GM19023 (cell line): ENCODE data around the gene SLC44A3.
"Not testable (repeated sequence)": the region's sequence is repeated elsewhere in the genome, so short reads cannot be mapped to it uniquely, and the experiment has no call there.

Experiments used
- ATAC-seq: cut with Tn5 transposase; IDR thresholded peaks from one replicate; pipeline ENCODE4 v1.9.1; 2021; ENCODE audit warnings: mild to moderate bottlenecking, moderate library complexity; ENCODE audit not compliant: unreplicated experiment

Gene SLC44A3

DNA sequence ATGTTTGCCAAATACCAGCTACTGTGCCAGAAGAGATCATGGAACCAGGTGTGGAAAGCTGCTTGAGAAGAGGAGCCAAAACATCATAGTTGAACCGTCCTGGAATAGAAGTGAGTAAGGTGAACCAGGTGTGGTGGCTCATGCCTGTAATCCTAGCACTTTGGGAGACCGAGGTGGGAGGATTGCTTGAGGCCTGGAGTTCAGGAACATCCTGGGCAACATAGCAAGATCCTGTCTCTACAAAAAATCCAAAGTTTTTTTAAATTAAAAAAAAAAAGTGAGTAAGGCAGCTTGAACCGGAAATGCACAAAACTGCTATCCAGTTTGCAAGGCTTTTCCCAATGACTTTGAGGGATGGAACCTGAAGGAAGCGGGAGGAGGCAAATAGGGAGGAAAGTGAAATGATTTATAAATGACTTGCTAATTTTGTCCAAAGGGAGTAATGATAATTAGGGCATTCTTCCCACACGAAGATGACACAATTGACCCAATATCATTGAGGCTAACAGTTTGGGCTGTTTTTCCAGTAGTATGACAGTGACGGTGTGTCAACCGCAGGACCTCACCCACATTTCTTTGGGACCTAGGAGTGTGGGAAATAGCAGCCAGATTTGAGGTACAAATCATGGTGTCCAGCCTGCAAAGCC, 108.3 kb downstream of the SLC44A3 start:
- ATAC-seq: no peak

DNA sequence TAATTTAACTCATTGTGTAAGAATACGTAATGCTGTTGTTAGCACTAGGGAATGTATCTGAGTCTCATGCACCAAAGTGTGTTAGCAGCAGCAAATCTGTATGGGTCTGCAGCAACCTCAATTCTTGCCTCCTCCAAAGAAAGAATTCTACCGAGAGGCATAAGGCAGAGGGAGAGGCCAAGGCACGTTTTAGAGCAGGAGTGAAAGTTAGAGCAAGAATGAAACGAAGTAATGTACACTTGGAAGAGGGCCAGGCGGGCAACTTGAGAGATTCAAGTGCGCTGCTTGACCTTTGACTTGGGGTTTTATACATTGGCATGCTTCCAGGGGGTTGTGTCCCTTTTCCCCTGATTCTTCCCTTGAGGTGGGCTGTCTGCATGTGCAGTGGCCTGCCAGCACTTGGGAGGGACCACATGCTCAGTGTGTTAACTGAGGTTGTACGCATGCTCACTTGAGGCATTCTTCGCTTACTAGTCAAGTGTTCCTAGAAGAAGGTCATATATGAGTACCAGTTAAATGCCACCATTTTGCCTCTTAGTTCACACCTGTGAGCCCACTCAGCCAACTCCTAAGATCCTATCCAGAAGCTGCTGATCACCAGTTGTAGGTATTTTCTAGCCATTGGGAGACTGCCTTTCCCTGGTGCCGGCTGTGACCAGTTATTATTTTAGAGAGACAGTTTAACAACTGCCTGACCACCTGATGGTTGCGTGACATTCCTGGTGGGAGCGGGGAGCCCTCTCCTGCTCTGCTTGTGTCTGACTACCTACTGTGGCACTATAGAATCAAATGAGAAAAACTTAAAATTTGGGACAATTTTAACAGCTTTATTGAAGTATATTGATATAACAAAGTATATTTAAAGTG, 109.4 kb downstream of the SLC44A3 start:
- no peak for ATAC-seq

DNA sequence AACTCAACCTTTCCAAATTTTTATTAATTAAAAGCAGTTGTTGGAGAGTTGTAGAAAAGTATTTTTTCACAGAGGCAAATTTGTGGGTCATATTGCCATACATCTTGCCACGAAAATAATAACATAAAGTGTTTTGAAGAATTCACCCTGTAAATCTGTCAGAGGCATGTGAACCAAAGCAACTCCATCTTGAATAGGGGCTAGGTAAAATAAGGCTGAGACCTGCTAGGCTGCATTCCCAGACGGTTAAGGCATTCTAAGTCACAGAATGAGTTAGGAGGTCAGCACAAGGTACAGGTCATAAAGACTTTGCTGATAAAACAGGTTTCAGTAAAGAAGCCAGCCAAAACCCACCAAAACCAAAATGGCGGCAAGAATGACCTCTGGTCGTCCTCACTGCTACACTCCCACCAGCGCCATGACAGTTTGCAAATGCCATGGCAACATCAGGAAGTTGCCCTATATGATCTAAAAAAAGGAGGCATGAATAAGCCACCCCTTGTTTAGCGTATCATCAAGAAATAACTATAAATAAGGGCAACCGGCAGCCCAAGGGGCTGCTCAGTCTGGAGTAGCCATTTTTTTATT, 111.2 kb downstream of the SLC44A3 start:
- ATAC-seq: no peak

DNA sequence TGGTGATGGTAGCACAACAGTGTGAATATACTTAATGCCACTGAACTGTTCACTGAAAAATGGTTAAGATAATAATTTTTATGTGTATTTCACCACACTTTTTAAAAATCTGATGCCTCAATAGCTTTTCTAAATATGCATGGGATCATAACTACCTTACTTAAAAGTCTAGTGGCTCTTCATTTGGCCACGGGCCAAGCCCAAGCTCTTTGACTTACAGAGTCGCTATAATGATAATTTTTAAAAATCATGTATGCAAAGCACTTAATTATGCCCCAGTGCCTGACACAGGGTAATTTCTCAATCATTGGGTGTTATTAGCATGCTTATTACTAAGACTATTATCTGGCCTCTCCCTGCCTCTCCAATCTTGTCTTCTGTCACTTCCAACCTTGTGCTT, 114.4 kb downstream of the SLC44A3 start:
- no peak for ATAC-seq

DNA sequence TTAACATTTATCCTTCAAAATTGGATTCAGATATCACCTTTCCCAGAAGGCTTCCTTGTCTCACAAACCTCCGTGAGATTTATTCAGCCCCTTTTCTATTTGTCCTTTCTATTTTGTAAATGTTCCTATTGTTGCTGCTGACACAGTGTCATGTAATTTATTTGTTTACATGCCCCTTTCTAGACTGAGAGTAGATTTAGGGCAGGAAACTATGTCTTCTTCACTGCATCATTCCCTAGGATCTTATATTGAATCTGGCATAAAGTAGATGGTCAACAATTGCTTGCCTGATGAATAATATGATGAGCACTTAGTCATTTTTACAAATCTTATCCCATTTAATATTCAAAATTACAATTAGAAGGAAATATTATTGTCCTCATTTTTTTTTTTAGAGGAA, 114.9 kb downstream of the SLC44A3 start:
- ATAC-seq: no peak

DNA sequence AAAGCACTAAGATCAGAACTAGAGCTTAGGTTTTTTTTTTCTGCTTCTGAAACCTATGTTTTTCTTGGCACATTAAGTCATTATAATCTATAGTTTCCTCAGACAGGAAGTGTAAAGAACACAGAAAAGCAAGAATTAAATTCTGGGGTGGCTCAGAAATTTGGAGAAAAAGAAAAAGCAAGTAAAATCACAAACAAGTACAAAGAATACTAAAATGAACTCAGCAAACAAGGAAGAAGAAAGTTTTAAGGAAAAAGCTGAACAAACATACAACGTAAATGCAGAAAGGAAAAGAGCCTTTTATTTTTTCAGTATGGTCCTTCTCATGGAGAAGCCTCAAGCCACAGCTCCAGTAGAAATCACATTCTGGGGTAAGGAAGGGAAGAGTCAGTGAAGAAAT, 115.3 kb downstream of the SLC44A3 start:
- ATAC-seq: no peak

DNA sequence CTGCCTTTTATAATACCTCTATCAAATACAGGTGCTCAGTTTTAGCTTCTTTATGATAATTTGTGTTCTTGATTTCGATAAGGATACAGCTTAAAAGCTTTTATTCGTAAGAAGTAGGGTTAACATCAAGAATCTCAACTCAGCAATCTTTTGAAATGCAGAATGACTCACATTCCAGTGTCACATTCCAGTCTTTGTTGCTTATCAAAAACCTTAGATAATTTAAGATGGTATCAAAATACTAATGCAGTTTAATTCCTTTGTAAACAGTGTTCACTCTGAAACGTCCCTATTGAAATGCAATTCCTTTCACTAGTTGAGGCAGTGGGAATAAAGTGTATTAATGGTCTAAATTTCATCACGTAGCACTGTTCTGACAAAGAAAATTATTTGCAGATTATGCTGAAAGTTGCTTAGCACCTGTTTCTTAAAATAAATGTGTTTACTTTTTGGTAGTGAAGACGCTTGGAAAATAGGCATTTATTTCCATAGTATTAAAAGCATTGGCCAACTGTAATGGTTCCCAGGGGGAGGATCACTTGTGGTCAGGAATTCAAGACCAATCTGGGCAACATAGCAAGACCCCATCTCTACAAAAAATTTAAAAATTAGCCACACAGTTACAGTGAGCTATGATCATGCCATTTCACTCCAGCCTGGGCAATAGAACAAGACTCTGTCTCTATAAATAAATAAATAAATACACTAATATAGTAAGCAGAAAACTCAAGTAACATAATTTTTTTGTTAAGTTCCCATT, 116.9 kb downstream of the SLC44A3 start:
- ATAC-seq: no peak

DNA sequence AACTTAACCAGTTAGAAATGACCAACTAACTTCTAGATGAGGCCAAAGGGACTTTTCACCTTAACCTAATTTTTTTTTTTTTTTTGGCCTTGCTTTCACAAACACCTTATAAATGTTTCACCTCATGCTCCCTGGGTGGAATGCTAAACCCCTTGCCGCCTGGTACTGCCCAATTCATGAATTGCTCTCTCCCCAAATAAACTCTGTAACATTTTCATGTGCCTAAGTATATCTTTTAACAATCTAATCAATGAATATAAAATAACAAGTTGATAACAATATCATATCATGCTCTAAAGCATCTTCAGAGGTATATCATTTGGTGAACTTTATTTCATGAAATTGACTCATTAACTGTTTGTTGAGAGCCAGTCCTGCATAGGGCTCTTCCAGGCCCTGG, 117.7 kb downstream of the SLC44A3 start:
- no peak for ATAC-seq

DNA sequence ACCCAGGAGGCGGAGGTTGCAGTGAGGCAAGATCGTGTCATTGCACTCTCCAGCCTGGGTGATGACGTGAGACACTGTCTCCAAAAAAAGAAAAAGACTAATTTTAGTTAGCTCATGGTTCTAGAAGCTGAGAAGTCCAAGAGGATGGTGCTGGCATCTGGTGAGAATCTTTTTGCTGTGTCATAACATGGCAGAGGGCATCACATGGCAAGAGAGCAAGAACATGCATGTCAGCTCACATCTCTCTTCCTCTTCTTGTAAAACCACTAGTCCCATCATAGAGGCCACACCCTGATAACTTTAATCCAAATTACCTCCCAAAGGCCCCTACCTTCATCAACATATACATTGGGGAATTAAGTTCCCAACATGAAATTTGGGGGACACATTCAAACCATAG, 120.6 kb downstream of the SLC44A3 start:
- ATAC-seq: no peak

DNA sequence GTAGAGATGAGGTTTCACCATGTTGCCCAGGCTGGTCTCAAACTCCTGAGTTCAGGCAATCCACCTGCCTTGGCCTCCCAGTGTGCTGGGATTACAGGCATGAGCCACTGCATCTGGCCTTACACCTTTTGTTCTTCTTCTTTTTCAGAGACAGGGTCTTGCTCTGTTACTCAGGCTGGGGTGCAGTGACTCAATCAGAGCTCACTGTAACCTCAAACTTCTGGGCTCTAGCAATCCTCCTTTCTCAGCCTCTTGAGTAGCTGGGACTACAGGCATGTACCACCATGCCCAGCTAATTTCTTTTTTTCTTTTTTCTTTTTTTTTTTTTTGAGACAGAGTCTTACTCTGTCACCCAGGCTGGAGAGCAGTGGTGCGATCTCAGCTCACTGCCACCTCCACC, 121.3 kb downstream of the SLC44A3 start:
- ATAC-seq: not testable (repeated sequence)

DNA sequence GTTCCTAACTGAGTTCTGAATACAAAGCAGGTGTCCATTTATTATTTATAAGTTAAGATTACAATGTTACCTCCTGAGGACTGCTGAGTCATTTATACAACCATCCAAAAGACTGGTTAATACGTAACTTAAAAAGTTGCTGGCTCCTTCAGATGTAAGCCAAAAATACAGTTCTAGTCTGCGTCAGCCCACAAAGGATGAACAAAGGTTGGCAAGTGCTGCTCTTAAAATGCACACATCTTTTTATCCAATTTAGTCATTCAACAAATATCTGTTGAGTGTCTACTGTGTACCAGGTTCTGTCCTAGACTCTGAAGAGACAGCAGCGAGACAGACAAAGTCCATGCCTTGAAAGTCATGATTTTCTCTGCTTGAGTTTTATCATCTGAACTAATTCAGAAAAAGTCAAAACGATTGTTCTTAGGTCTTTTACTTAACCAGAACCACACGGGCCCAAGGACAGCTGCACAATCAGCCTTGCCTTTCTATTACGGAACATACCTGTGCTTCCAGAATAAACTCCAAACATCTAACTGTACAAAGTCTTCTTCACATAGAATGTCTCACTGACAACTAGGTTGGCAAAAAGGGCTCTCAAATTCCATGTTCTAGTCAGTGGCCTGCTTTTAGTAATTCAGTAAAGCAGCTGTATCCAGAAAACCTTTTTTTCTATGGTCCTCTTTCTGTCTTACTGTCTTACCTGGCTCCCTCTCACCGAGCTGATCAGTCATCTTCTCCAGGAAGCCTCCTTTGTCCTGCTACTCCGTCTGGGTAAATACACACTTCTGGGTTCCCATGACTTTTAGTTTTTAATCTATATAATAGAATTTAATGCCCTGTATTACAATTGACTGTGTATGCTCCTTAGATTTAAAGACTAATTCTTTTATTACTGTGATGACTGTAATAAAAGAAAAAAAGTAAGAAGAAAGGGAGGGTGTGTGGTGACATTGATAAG, 122.3 kb downstream of the SLC44A3 start:
- ATAC-seq: no peak
